ENCODE results near the gene ADARB1.

Gene ADARB1

DNA sequence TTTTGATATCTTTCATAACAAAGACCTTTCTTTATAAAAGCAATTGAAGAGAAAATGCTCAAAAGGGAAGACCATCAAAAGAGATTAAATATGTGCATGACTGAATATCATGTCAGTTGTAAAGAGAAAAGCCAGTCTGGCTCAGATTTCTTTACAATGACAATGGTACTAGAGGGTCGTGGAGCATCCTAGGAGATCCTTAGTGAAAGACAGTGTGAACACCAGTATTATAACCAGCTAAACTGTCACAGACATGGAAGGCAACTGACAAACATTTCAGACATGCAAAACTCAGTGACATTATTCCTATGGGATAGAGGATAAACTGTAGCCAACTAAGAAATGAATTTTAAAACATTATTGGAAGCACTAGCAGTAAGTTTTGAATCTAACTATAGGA is 27.1 kb upstream of the ADARB1 start:
- peaks cover 9% of the 10 kb centered on the region for H3K27me3 Mint-ChIP-seq

DNA sequence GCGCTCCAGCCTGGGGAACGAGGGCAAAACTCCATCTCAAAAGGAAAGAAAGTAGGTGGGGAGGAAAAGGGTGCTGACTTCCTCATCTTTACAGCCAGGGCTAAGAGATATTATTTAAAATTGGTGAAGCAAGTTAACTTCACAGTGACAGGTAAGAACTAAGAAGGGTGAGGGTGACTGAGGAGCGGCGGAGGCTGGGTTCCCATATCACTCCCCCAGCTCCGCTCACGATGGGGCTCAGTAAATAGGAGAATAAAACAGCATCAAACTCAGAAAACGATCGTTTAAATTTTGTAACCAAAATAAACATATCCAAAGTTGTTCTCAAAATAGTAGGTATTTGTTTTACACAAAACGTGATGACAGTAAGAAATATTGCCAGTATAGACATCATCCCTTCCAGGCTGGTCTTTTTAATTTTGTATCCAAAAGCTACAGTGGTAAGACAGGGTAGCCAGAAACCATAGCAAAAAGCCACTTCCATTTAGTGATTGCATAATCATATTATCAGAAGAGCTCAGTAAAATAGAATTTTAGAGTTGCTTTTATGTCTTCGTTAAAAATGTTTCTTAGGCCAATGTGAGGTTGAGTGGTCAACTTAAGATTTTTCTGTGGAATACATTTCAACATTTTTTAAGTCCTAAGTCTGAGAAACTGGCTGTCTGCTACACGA is 26.2 kb upstream of the ADARB1 start:
- H3K36me3 Mint-ChIP-seq (ENCODE audit: low read depth): no peaks in the 10 kb centered on the region
- no peak overlapping the region for H3K27ac Mint-ChIP-seq
- no peak overlapping the region for H3K4me3 Mint-ChIP-seq
- no peak for DNase-seq
- no peaks in the 10 kb centered on the region for H3K4me1 Mint-ChIP-seq (ENCODE audit: low read depth)
- peaks cover 12% of the 10 kb centered on the region for H3K27me3 Mint-ChIP-seq
- peaks cover 10% of the 10 kb centered on the region for H3K9me3 Mint-ChIP-seq

More for the DNA sequence above, 27.1 kb upstream of the ADARB1 start:
- Mint-ChIP-seq H3K4me3 (no peak overlapping the region), H3K36me3 (ENCODE audit: low read depth) (no peaks in the 10 kb centered on the region), H3K27ac (no peak overlapping the region), H3K4me1 (ENCODE audit: low read depth) (no peaks in the 10 kb centered on the region), H3K9me3 (peaks cover 10% of the 10 kb centered on the region)
- DNase-seq: no peak

GRCh38 chr21:45048968-45049367 is 25.4 kb upstream of the ADARB1 start:
- no peak overlapping the region for H3K4me3 Mint-ChIP-seq
- no peaks in the 10 kb centered on the region for H3K4me1 Mint-ChIP-seq (ENCODE audit: low read depth)
- H3K27ac Mint-ChIP-seq: no peak overlapping the region
- no peaks in the 10 kb centered on the region for H3K36me3 Mint-ChIP-seq (ENCODE audit: low read depth)
- peaks cover 10% of the 10 kb centered on the region for H3K9me3 Mint-ChIP-seq
- DNase-seq: no peak
- peaks cover 12% of the 10 kb centered on the region for H3K27me3 Mint-ChIP-seq

DNA sequence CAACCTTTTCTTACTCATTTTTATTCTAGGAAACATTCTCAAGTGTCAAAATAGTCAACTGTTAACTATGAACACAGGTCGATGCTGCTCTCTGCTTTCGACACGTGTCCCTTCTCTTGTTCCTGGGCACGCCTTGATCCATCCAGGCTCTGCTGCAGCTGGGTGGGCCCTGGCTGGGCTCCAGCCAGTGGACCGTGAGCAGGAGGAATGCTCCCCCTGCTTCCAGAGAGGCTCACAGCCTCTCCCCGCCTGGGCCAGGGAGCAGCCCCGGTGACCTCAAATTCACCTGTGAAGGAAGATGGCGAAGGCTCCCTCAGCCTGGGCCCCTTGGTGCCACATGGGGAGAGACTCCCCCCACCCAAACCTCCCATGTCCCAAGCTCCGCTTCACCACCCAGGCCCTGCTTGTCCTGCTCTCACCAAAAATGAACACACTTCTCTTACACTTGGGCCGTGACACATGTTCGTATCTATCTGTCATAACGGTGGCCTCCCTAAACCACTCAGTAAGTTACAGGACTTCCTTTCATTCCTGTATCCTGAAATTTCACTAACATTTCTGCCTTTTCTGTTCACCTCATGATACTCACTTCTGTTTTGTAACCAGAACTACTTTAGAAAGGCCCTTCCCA is 24.6 kb upstream of the ADARB1 start:
- H3K9me3 Mint-ChIP-seq: peaks cover 10% of the 10 kb centered on the region
- H3K36me3 Mint-ChIP-seq (ENCODE audit: low read depth): no peaks in the 10 kb centered on the region
- H3K27me3 Mint-ChIP-seq: peaks cover 8% of the 10 kb centered on the region
- no peak overlapping the region for H3K4me3 Mint-ChIP-seq
- H3K4me1 Mint-ChIP-seq (ENCODE audit: low read depth): no peaks in the 10 kb centered on the region
- no peak overlapping the region for H3K27ac Mint-ChIP-seq
- no peak for DNase-seq

DNA sequence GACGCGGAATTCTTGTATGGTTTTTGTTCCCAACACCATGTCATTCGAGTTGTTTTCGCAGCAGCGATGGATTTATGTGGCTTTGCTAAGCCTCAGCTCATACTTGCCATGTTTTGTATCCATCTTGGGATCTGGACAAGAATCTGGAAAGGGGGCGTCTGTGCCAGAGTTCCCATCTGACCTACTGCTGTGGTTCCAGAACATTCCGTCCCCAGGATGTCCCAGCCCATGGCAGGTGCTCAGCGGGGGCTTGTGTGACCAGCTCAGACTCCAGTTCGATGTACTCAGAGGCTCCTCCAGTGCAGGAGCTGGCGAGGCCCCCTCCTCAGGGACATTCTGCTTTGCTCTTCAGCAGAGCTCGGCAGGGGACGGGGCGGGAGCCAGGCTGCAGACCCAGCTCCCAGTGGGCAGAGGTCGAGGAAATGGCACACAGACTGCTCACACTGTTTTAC is 24.0 kb upstream of the ADARB1 start:
- H3K27me3 Mint-ChIP-seq: peaks cover 5% of the 10 kb centered on the region
- no peak overlapping the region for H3K4me3 Mint-ChIP-seq
- H3K27ac Mint-ChIP-seq: no peak overlapping the region
- H3K36me3 Mint-ChIP-seq (ENCODE audit: low read depth): no peaks in the 10 kb centered on the region
- DNase-seq: no peak
- H3K9me3 Mint-ChIP-seq: peaks cover 10% of the 10 kb centered on the region
- H3K4me1 Mint-ChIP-seq (ENCODE audit: low read depth): no peaks in the 10 kb centered on the region

DNA sequence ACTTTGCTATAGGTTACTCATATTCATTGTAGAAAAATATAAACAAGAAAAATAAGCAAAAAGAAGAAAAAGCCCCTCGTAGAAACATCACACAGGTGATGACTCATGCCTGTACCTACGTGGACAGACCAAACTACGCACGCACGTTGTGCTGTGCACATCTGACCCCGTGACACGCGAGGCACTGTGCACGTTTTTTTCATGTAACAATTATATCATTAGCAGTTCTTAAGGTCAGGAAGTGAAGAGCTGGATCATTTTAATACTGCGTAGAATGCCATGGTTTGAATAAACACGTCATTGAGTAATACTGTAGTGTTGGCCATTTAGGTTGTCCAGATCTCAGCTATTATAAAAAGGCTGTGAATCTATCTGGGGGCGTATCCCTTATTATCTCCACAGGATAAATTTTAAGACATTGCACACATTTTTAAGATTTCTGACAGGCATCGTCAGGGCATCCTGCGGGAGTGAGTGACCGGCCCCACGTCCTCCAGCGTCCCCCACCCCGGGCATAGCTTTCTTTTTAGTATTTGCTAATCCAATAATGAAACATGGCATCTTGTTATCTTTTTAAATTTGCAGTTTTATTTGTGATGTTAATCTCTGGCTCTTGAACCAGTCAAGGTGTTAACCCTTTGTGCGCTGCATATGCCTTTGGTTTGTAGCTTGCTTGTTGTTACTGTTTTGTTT is 23.4 kb upstream of the ADARB1 start:
- Mint-ChIP-seq H3K4me1 (ENCODE audit: low read depth) (no peaks in the 10 kb centered on the region), H3K4me3 (no peak overlapping the region), H3K36me3 (ENCODE audit: low read depth) (no peaks in the 10 kb centered on the region), H3K27ac (no peak overlapping the region), H3K27me3 (peaks cover 5% of the 10 kb centered on the region), H3K9me3 (peaks cover 10% of the 10 kb centered on the region)
- DNase-seq: no peak

GRCh38 chr21:45051580-45052434 is 22.6 kb upstream of the ADARB1 start:
- peaks cover 11% of the 10 kb centered on the region for H3K27me3 Mint-ChIP-seq
- H3K36me3 Mint-ChIP-seq (ENCODE audit: low read depth): no peaks in the 10 kb centered on the region
- DNase-seq: no peak

DNA sequence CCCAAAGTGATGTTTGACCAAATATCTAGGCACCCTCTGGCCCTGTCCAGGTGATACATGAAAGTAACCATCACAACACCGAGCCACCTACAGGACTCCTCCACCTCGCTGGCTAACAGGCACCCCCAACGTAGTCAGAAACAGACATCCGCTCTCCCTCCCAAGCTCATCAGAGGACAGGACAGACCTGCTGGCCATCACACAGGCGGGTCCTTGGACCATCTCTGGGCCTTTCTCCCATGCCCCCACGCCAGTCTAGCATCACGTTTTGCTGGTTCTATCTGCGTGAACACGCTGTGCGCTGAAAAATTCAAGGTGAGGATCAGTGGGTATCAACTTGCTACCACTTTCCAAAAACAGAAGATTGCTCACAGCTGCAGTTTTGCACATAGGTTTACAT is 21.4 kb upstream of the ADARB1 start:
- Mint-ChIP-seq H3K4me3 (no peak overlapping the region), H3K9me3 (no peaks in the 10 kb centered on the region), H3K27me3 (peaks cover 20% of the 10 kb centered on the region)

More at GRCh38 chr21:45051580-45052434, 22.6 kb upstream of the ADARB1 start:
- Mint-ChIP-seq H3K9me3 (peaks cover 4% of the 10 kb centered on the region), H3K27ac (no peak overlapping the region), H3K4me1 (ENCODE audit: low read depth) (no peaks in the 10 kb centered on the region), H3K4me3 (no peak overlapping the region)

DNA sequence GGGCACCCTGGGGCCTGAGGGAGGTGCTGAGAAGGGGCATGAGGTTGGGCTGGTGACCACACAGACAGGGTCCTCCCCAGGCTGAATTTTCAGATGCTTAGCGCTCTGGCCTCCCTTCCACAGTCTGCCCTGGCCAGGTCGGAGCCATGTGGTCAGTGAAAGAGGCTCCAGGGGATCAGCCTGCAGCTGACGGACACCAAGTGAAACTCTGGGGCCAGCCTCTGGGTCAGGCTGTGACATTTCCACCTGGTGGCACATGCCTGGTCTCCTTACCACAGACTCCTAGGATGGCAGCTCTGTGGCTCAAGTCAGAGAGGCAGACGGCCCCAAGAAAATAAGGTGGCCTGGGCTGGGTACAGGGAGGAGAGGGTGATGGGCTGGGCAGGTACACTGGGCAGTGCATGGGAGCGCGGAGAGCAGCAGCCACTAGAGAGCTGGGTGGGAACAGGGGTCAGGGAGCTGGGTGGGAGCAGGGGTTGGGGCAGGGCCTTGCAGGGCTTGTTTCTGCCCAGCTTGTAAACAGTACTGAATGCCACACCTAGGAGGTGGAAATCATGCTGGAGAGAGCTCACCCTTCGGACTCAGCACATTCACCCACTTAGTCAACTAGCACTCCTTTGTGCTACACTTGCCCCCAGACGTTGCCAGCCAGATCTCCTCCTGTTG is 20.7 kb upstream of the ADARB1 start:
- H3K9me3 Mint-ChIP-seq: no peaks in the 10 kb centered on the region
- no peaks in the 10 kb centered on the region for H3K36me3 Mint-ChIP-seq (ENCODE audit: low read depth)
- no peak overlapping the region for H3K27ac Mint-ChIP-seq
- H3K27me3 Mint-ChIP-seq: peaks cover 20% of the 10 kb centered on the region
- DNase-seq: no peak
- no peaks in the 10 kb centered on the region for H3K4me1 Mint-ChIP-seq (ENCODE audit: low read depth)
- no peak overlapping the region for H3K4me3 Mint-ChIP-seq

More for the DNA sequence above, 21.4 kb upstream of the ADARB1 start:
- Mint-ChIP-seq H3K27ac (no peak overlapping the region), H3K4me1 (ENCODE audit: low read depth) (no peaks in the 10 kb centered on the region), H3K36me3 (ENCODE audit: low read depth) (no peaks in the 10 kb centered on the region)
- no peak for DNase-seq

- H3K9me3 Mint-ChIP-seq: no peaks in the 10 kb centered on the region
- DNase-seq: no peak
- H3K27me3 Mint-ChIP-seq: peaks cover 20% of the 10 kb centered on the region
- H3K36me3 Mint-ChIP-seq (ENCODE audit: low read depth): no peaks in the 10 kb centered on the region
- no peaks in the 10 kb centered on the region for H3K4me1 Mint-ChIP-seq (ENCODE audit: low read depth)
- no peak overlapping the region for H3K4me3 Mint-ChIP-seq
- H3K27ac Mint-ChIP-seq: no peak overlapping the region
Observed at GRCh38 chr21:45054227-45054926, 20.0 kb upstream of the ADARB1 start.

- Mint-ChIP-seq H3K27me3 (peaks cover 20% of the 10 kb centered on the region), H3K4me1 (ENCODE audit: low read depth) (no peaks in the 10 kb centered on the region), H3K36me3 (ENCODE audit: low read depth) (no peaks in the 10 kb centered on the region), H3K9me3 (no peaks in the 10 kb centered on the region), H3K27ac (no peak overlapping the region), H3K4me3 (no peak overlapping the region)
- no peak for DNase-seq
Observed at GRCh38 chr21:45054927-45055612, 19.3 kb upstream of the ADARB1 start.

DNA sequence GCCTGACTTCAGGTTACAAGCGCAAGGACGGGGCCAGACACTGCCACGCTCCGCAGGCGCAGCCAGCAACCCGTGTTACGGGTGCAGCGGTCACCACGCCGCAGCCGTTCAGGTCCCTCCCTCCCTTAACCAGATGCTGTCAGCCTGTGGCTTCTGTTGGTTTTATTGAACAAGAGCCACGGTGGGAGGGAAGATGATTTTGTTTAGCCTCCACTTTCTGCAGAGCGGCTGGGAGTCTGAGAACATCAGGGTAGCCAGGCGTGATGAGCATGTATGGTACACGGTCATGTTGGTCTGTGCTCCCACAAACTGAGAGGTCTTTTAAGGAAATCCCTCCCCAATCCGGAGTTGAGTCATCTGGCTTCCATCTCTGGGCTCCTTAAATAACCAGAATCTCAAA is 18.5 kb upstream of the ADARB1 start:
- no peak overlapping the region for H3K4me3 Mint-ChIP-seq
- no peaks in the 10 kb centered on the region for H3K9me3 Mint-ChIP-seq
- no peak for DNase-seq
- no peaks in the 10 kb centered on the region for H3K4me1 Mint-ChIP-seq (ENCODE audit: low read depth)
- peaks cover 20% of the 10 kb centered on the region for H3K27me3 Mint-ChIP-seq
- no peaks in the 10 kb centered on the region for H3K36me3 Mint-ChIP-seq (ENCODE audit: low read depth)
- H3K27ac Mint-ChIP-seq: no peak overlapping the region

DNA sequence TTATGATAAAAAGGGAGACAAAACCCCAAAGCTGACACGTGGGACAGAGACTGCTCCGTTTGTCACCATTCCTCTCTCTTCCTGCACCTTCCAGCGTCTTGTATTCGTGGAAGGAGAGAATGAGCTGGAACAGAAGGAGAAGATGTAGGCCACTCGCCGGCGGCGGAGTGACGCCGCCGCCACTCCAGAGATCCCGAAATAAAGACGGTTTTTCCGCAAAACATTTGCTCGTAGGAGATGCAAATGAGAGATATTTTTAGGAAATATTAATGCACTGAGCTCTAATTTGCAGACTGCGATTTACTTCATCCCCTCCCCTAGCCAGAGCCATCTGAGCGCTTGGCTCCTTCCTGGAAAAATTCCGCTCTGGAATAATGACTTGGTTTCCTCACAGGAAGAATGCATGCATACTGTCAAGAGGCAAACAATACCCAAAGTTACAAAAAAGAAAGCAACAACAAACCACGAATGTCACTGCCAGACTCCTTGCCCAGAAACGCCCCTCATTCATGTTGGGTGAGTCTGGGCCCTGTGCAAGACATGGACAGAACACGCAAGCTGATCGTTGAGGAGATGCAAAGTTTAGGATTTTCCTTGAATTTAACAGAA is 18.0 kb upstream of the ADARB1 start:
- Mint-ChIP-seq H3K27ac (no peak overlapping the region), H3K27me3 (peaks cover 20% of the 10 kb centered on the region), H3K4me1 (ENCODE audit: low read depth) (no peaks in the 10 kb centered on the region)

More for the DNA sequence above, 18.0 kb upstream of the ADARB1 start:
- Mint-ChIP-seq H3K4me3 (no peak overlapping the region), H3K36me3 (ENCODE audit: low read depth) (no peaks in the 10 kb centered on the region), H3K9me3 (no peaks in the 10 kb centered on the region)
- DNase-seq: no peak

Data from activated T-cell treated with anti-CD3 and anti-CD28 coated beads, Interleukin-2, amount 50 U/mL, for 24 hours (primary cell).